ENCODE measurements around the gene MAST4.
A peak's percentile ranks its signal among the peaks of the same experiment; 100 is the strongest.

The MAST4 gene

DNA sequence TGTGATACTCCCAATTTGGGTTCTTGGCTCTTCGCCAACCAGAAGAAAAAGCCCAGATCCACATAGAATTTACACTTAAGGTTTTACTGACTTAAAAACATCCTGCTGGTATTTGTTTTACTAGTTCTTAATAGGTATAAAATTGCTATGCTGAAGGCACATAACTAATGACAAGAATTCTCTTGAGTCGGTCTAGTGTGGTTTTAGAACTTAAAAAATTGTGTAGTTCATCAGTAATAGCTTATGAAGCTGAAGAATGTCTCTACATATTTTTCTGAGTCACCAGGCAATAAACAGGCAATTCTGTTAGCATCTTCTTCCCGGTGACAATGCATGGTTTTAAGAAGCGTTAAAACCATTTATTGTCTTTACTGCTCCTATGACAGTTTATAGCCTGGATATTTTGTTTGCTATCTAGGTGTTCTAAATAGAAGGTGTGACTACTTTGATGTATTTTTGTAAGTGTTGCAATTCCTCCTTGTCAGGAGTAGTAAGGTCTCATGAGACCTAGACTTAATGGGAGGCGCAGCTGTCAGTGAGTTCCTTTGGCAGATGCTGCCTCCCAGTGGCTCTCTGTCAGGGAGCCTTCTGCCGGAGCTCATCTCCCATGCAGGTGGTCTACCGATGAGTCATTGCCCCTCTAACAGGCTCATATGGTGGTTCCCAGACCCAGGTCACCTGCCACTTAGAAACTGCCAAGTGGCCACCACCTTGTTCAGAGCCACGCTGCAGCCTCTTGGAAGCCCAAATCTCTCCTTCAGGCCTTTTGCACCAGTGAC lies 173.8 kb downstream of the MAST4 start:
- Histone ChIP-seq H3K36me3 (ENCODE audit: control insufficient read depth, low read length) (no peaks in the 10 kb centered on the region), H3K9me3 (ENCODE audit: control insufficient read depth, insufficient read depth, low read length) (no peaks in the 10 kb centered on the region), H3K27me3 (ENCODE audit: control insufficient read depth, low read length) (no peaks in the 10 kb centered on the region), H3K4me1 (ENCODE audit: control insufficient read depth, low read length) (no peaks in the 10 kb centered on the region), H4K20me1 (ENCODE audit: control insufficient read depth, insufficient read depth, low read depth, low read length) (no peaks in the 10 kb centered on the region), H3K4me3 (ENCODE audit: low read length) (no peak overlapping the region), H3K27ac (ENCODE audit: low read depth, low read length) (no peak overlapping the region), H3K9me2 (replicated peaks; ENCODE audit: control insufficient read depth, low read length) (no peaks in the 10 kb centered on the region), H3F3A (ENCODE audit: control insufficient read depth, insufficient read depth) (no peaks in the 10 kb centered on the region), H3K4me2 (ENCODE audit: low read length) (no peak overlapping the region), H3K79me2 (ENCODE audit: control insufficient read depth, low read length) (no peaks in the 10 kb centered on the region)
- peak; percentile 27 for TF ChIP-seq CTCF (IDR thresholded peaks at IDR 0.05; ENCODE audit: low read depth, low read length, poor library complexity, severe bottlenecking)
- no peak for TF ChIP-seq EZH2phosphoT487 (IDR thresholded peaks at IDR 0.05; ENCODE audit: borderline replicate concordance, low read length)

- Histone ChIP-seq H4K20me1 (ENCODE audit: control insufficient read depth, insufficient read depth, low read depth, low read length) (no peaks in the 10 kb centered on the region), H3K79me2 (ENCODE audit: control insufficient read depth, low read length) (no peaks in the 10 kb centered on the region), H3K4me3 (ENCODE audit: low read length) (no peak overlapping the region), H3K9me3 (ENCODE audit: control insufficient read depth, insufficient read depth, low read length) (no peaks in the 10 kb centered on the region), H3K4me1 (ENCODE audit: control insufficient read depth, low read length) (no peaks in the 10 kb centered on the region), H3K9me2 (replicated peaks; ENCODE audit: control insufficient read depth, low read length) (no peaks in the 10 kb centered on the region), H3K27ac (ENCODE audit: low read depth, low read length) (no peak overlapping the region), H3F3A (ENCODE audit: control insufficient read depth, insufficient read depth) (no peaks in the 10 kb centered on the region), H3K27me3 (ENCODE audit: control insufficient read depth, low read length) (no peaks in the 10 kb centered on the region), H3K4me2 (ENCODE audit: low read length) (no peak overlapping the region), H3K36me3 (ENCODE audit: control insufficient read depth, low read length) (no peaks in the 10 kb centered on the region)
- TF ChIP-seq CTCF (IDR thresholded peaks at IDR 0.05; ENCODE audit: low read depth, low read length, poor library complexity, severe bottlenecking) (no peak), EZH2phosphoT487 (IDR thresholded peaks at IDR 0.05; ENCODE audit: borderline replicate concordance, low read length) (no peak)
Measured at GRCh38 chr5:66777868-66778267, 181.7 kb downstream of the MAST4 start.

DNA sequence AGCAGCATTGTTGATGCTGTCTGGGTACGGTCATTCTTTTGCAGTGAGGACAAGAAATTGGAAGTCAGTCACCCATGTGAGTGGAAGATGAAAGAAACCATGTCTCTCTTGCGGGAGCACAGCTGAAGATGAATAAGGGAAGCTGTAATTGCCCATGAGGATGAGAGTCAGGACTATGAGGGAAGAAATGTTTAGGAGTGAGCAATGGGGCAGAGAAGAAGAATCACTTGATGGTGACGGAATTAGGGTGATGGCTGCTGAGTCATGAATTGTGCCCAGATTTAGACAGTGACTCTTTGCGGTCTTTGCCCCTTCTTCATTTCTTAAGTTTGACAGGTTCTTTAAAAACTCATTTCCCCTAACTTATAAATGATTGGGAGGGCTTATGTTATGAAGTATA lies 183.3 kb downstream of the MAST4 start:
- no peaks in the 10 kb centered on the region for H3K9me2 ChIP-seq (replicated peaks; ENCODE audit: control insufficient read depth, low read length)
- no peaks in the 10 kb centered on the region for H3K79me2 ChIP-seq (ENCODE audit: control insufficient read depth, low read length)
- H3K36me3 ChIP-seq (ENCODE audit: control insufficient read depth, low read length), result no peaks in the 10 kb centered on the region
- H3K9me3 ChIP-seq (ENCODE audit: control insufficient read depth, insufficient read depth, low read length), result no peaks in the 10 kb centered on the region
- TF ChIP-seq EZH2phosphoT487 (IDR thresholded peaks at IDR 0.05; ENCODE audit: borderline replicate concordance, low read length) (no peak), CTCF (IDR thresholded peaks at IDR 0.05; ENCODE audit: low read depth, low read length, poor library complexity, severe bottlenecking) (no peak)
- no peaks in the 10 kb centered on the region for H4K20me1 ChIP-seq (ENCODE audit: control insufficient read depth, insufficient read depth, low read depth, low read length)
- no peak overlapping the region for H3K4me3 ChIP-seq (ENCODE audit: low read length)
- no peaks in the 10 kb centered on the region for H3F3A ChIP-seq (ENCODE audit: control insufficient read depth, insufficient read depth)
- H3K4me1 ChIP-seq (ENCODE audit: control insufficient read depth, low read length), result no peaks in the 10 kb centered on the region
- no peak overlapping the region for H3K27ac ChIP-seq (ENCODE audit: low read depth, low read length)
- no peak overlapping the region for H3K4me2 ChIP-seq (ENCODE audit: low read length)
- H3K27me3 ChIP-seq (ENCODE audit: control insufficient read depth, low read length), result no peaks in the 10 kb centered on the region

All from DOHH2 (cell line).